GM12878 (cell line): ENCODE results near the gene SRC. TPM values are rescaled to one million over a fixed set of nuclear protein-coding genes. Genes with fewer than 3 reads are reported as not detected.
"Not testable (repeated sequence)": the region's sequence is repeated elsewhere in the genome, so short reads cannot be mapped to it uniquely, and the experiment has no call there.

ENCODE experiments used
- ATAC-seq: fragments of 200-7000 bp; cut with Tn5 transposase; 3 replicates; pipeline ENCODE4 v1.9.1; 2020; ENCODE audit warnings: mild to moderate bottlenecking, moderate library complexity
- BruUV-seq: library from RNA; stranded (reverse); fragments of 400-500 nt; replicated peaks from 2 replicates; lab custom pipeline; 2021; lab: Mats Ljungman, UMichigan
- CTCF ChIA-PET: fragments of 300-600 bp; sonication (Branson Sonifier 250); formaldehyde crosslinking; extraction: SDS; loops from one replicate; lab custom pipeline; 2021; ENCODE audit warnings: inconsistent platforms; lab: Yijun Ruan, JAX
- POLR2A ChIA-PET: fragments of 350-600 bp; formaldehyde crosslinking; extraction: SDS; loops from one replicate; lab custom pipeline; 2021; ENCODE audit warnings: inconsistent platforms; lab: Charles Lee
- RAD21 ChIA-PET: fragments of 300-600 bp; sonication (Branson Sonifier 250); formaldehyde crosslinking; loops from one replicate; lab custom pipeline; 2023; ENCODE audit warnings: antibody characterized with exemption; ENCODE audit not compliant: unreplicated experiment; lab: Charles Lee
- SMC1A ChIA-PET: fragments of 300-600 bp; sonication (Branson Sonifier 250); formaldehyde crosslinking; loops from one replicate; lab custom pipeline; 2023; ENCODE audit not compliant: unreplicated experiment, uncharacterized antibody; lab: Charles Lee
- DNase-seq: peaks from one replicate; pipeline ENCODE4 v3.0.0-alpha.2; 2011; ENCODE audit warnings: low read depth, low spot score
- FAIRE-seq: peaks from 3 replicates; lab custom pipeline; 2011; peaks lifted over from hg19 to GRCh38; lab: Jason Lieb, UNC
- H2AFZ ChIP-seq: 2 replicates; pipeline ENCODE4 v1.6.0; 2011; ENCODE audit warnings: low read depth, low read length, control low read depth; ENCODE audit not compliant: control insufficient read depth
- H3K27ac ChIP-seq: 2 replicates; pipeline ENCODE4 v1.5.1; 2011; ENCODE audit warnings: control low read depth; ENCODE audit not compliant: control insufficient read depth, insufficient read depth
- H3K27me3 ChIP-seq, 2 experiments: replicated peaks in 1 of 2; 2 replicates each; pipeline versions ENCODE4 v1.6.0 to v1.6.1; 2011; ENCODE audit warnings: low read length in 1 of 2; ENCODE audit not compliant: control insufficient read depth in 2 of 2, insufficient read depth in 2 of 2
- H3K36me3 ChIP-seq, 2 experiments: 2 replicates each; pipeline ENCODE4 v1.5.1; 2011; ENCODE audit warnings: low read length in 1 of 2; ENCODE audit not compliant: control insufficient read depth in 2 of 2, insufficient read depth in 2 of 2
- H3K4me1 ChIP-seq: 2 replicates; pipeline ENCODE4 v1.6.1; 2011; ENCODE audit warnings: mild to moderate bottlenecking, low read length, moderate library complexity, mixed read lengths; ENCODE audit not compliant: control insufficient read depth, insufficient read depth
- H3K4me2 ChIP-seq: 2 replicates; pipeline ENCODE4 v1.6.0; 2011; ENCODE audit warnings: control low read depth; ENCODE audit not compliant: control insufficient read depth, insufficient read depth
- H3K4me3 ChIP-seq: fragments of 200-600 bp; sonication (generic); 2 replicates; pipeline ENCODE4 v1.5.1; 2016
- H3K79me2 ChIP-seq: 2 replicates; pipeline ENCODE4 v1.6.0; 2011; ENCODE audit warnings: low read length; ENCODE audit not compliant: control insufficient read depth, insufficient read depth
- H3K9ac ChIP-seq: 2 replicates; pipeline ENCODE4 v1.8.0; 2011; ENCODE audit warnings: low read length, control low read depth, mixed read lengths; ENCODE audit not compliant: control insufficient read depth, insufficient read depth
- H3K9me3 ChIP-seq: replicated peaks from 3 replicates; pipeline ENCODE4 v1.5.1; 2011; ENCODE audit warnings: mild to moderate bottlenecking, low read length; ENCODE audit not compliant: control insufficient read depth, insufficient read depth
- H4K20me1 ChIP-seq: 2 replicates; pipeline ENCODE4 v1.6.0; 2011; ENCODE audit not compliant: control insufficient read depth, insufficient read depth
- DPF2 ChIP-seq: fragments of 450-650 bp; IDR thresholded peaks from 2 replicates; pipeline ENCODE4 v1.6.1; 2017; ENCODE audit warnings: mild to moderate bottlenecking
- JUNB ChIP-seq: IDR thresholded peaks from 2 replicates; pipeline ENCODE4 v1.6.1; 2016; ENCODE audit warnings: antibody characterized with exemption, mild to moderate bottlenecking
- MXI1 ChIP-seq: fragments of 150-350 bp; IDR thresholded peaks from 2 replicates; pipeline ENCODE4 v1.6.1; 2011; ENCODE audit warnings: low read depth, mild to moderate bottlenecking, inconsistent platforms, low read length, improper control_type of control experiment
- MYC ChIP-seq: IDR thresholded peaks from 2 replicates; pipeline ENCODE4 v1.6.1; 2011; ENCODE audit warnings: mild to moderate bottlenecking, low read length, moderate library complexity, inconsistent platforms; ENCODE audit not compliant: insufficient read depth, insufficient replicate concordance, insufficient read length, severe bottlenecking
- NBN ChIP-seq: fragments of 450-650 bp; IDR thresholded peaks from 2 replicates; pipeline ENCODE4 v1.6.1; 2016
- NFIC ChIP-seq: IDR thresholded peaks from 2 replicates; pipeline ENCODE4 v1.6.1; 2012; ENCODE audit warnings: low read depth, mild to moderate bottlenecking, inconsistent platforms, low read length, moderate library complexity
- NR2F1 ChIP-seq: fragments of 450-650 bp; conservative IDR thresholded peaks from 2 replicates; pipeline ENCODE4 v1.6.1; 2017; ENCODE audit warnings: mild to moderate bottlenecking
- PAX8 ChIP-seq: fragments of 450-650 bp; IDR thresholded peaks from 2 replicates; pipeline ENCODE4 v1.6.1; 2017; ENCODE audit warnings: mild to moderate bottlenecking, moderate library complexity
- PML ChIP-seq: IDR thresholded peaks from 2 replicates; pipeline ENCODE4 v1.6.1; 2012; ENCODE audit warnings: low read length, inconsistent platforms
- SRF ChIP-seq, 2 experiments: IDR thresholded peaks; 2 replicates each; pipeline ENCODE4 v1.6.1; 2011; ENCODE audit warnings: low read depth in 2 of 2, low read length in 2 of 2, mild to moderate bottlenecking in 1 of 2, moderate library complexity in 1 of 2
- STAT1 ChIP-seq: fragments of 450-650 bp; conservative IDR thresholded peaks from 2 replicates; pipeline ENCODE4 v1.6.1; 2014; ENCODE audit warnings: antibody characterized with exemption, mild to moderate bottlenecking
- WGBS: methylation state at CpG from one replicate; pipeline ENCODE4 v1.1.6; 2016; ENCODE audit warnings: low lambda C conversion rate; ENCODE audit not compliant: insufficient replicate concordance, insufficient coverage; ENCODE audit errors: missing lambda C conversion rate; 5-methylcytosine and 5-hydroxymethylcytosine counted together
- in situ Hi-C: fragments of 300-500 bp; cut with MboI; formaldehyde crosslinking; loops from 9 replicates; pipeline ENCODE4 v1.14.3; 2018; ENCODE audit warnings: mixed read lengths
- intact Hi-C: fragments of 100-400 bp; cut with micrococcal nuclease; formaldehyde crosslinking; loops from one replicate; pipeline ENCODE4 v1.14.2; 2022; ENCODE audit not compliant: unreplicated experiment
- polyA plus RNA-seq, 11 experiments: library from polyadenylated mRNA; depleted of rRNA in 4 of 11; unstranded in 6 of 11; stranded (reverse) in 5 of 11; fragments of >200 nt; fragmentation: Nextera tagmentation in 4 of 11; fragmentation: Illumina TruSeq in 1 of 11; extraction: Ambion mirVana in 4 of 11; extraction: Trizol in 1 of 11; gene quantifications; 1 replicate in 1 of 11; 2 replicates in 10 of 11; pipeline versions ENCODE4 v1.2.1 to v1.2.3, GENCODE V29; 2011 to 2016; ENCODE audit warnings: inconsistent platforms in 2 of 11, missing spikeins in 2 of 11, low read depth in 1 of 11
- total RNA-seq, 4 experiments: library from RNA; depleted of rRNA in 3 of 4; stranded (reverse); fragments of >200 nt in 3 of 4; fragmentation: Illumina TruSeq in 1 of 4; extraction: Trizol in 1 of 4; gene quantifications; 2 replicates each; pipeline versions ENCODE4 v1.2.1 to v1.2.3, GENCODE V29; 2013 to 2021
- TF ChIP-seq, protein P1 (sequence below): fragments of 450-650 bp; IDR thresholded peaks from 2 replicates; pipeline ENCODE4 v1.6.1; 2018; ENCODE audit warnings: borderline replicate concordance, mild to moderate bottlenecking; ENCODE audit not compliant: partially characterized antibody

SRC gene
- total and polyA plus RNA-seq, 10 of the 15 experiments (the other 5 are each of a cell fraction or from before 2014, with no cell fraction given) = 0.60 to 71.3 (median 27.2) TPM

DNA sequence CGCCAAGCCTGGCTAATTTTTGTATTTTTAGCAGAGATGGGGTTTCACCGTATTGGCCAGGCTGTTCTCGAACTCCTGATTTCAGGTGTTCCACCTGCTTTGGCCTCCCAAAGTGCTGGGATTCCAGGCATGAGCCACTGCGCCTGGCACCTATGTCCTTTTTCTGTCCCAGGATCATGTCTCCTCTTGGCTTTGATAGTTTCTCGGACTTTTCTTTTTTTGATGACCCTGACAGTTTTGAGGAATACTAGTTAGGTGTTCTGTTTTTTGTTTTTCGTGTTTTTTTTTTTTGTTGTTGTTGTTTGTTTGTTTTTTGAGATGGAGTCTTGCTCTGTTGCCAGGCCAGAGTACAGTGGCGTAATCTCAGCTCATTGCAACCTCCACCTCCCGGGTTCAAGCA lies 7.6 kb upstream of the SRC start:
- CTCF ChIA-PET = interaction anchor here (1.1 kb wide), 1 partner anchor 10 kb away, joined by 3 read pairs; no protein-coding TSS in a partner anchor
- DNase-seq, H3K4me2 ChIP-seq, H4K20me1 ChIP-seq, ATAC-seq, H3K4me3 ChIP-seq, H3K9ac ChIP-seq, H3K27me3 ChIP-seq, H3K9me3 ChIP-seq, in situ Hi-C loops, H3K79me2 ChIP-seq, H2AFZ ChIP-seq, BruUV-seq, FAIRE-seq, H3K36me3 ChIP-seq, H3K27ac ChIP-seq: not testable (repeated sequence)
- WGBS = 97% methylated on average over 8 of the region's 8 CpGs
- SMC1A ChIA-PET = interaction anchor here (0.7 to 2.5 kb wide), 2 partner anchors 11 to 19 kb away, joined by 3 to 8 read pairs; no protein-coding TSS in a partner anchor
- POLR2A ChIA-PET = interaction anchor here (0.6 kb wide), 1 partner anchor 1654 kb away, joined by 3 read pairs; no protein-coding TSS in a partner anchor
- RAD21 ChIA-PET = interaction anchor here (0.7 kb wide), 1 partner anchor 61 kb away, joined by 4 read pairs; no protein-coding TSS in a partner anchor
- peaks cover 47% of the 10 kb centered on the region for H3K4me1 ChIP-seq
- intact Hi-C loops = loop anchor here (5.0 kb wide), 1 partner anchor 44 kb away; no protein-coding TSS in a partner anchor

DNA sequence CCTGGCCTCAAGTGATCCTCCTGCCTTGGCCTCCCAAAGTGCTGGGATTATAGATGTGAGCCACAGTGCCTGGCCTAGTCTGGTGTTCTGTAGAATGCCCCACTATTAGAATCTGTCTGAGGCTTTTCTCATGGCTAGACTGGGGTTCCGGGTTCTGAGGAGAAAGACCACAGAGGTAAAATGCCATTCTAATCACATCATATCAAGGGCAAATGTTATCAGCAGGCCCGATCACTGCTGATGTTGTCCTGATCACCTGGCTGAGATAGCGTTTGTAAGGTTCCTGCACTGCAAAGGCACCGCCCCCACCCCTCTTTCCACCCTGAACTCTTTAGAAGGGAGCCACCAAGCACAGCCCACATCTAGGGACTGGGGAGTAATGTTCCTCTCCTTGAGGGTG lies 6.7 kb upstream of the SRC start:
- peaks cover 48% of the 10 kb centered on the region for H3K4me1 ChIP-seq
- no peaks in the 10 kb centered on the region; the same call in 1 of the 2 replicates for H3K79me2 ChIP-seq
- WGBS = 60% methylated on average over 4 of the region's 4 CpGs
- ChIA-PET SMC1A (no interaction called here), CTCF (no interaction called here), POLR2A (no interaction called here), RAD21 (interaction anchor here (0.7 kb wide), 1 partner anchor 62 kb away, joined by 4 read pairs; no protein-coding TSS in a partner anchor)
- TF ChIP-seq JUNB (no peak), STAT1 (no peak), NBN (no peak), PAX8 (no peak), MYC (no peak), SRF (IDR thresholded peaks at IDR 0.05; ENCODE audit: low read depth in 2 of 2, low read length in 2 of 2) (no peak), PML (no peak), DPF2 (no peak), MXI1 (no peak), NFIC (no peak), NR2F1 (no peak)
- TF ChIP-seq, protein P1, sequence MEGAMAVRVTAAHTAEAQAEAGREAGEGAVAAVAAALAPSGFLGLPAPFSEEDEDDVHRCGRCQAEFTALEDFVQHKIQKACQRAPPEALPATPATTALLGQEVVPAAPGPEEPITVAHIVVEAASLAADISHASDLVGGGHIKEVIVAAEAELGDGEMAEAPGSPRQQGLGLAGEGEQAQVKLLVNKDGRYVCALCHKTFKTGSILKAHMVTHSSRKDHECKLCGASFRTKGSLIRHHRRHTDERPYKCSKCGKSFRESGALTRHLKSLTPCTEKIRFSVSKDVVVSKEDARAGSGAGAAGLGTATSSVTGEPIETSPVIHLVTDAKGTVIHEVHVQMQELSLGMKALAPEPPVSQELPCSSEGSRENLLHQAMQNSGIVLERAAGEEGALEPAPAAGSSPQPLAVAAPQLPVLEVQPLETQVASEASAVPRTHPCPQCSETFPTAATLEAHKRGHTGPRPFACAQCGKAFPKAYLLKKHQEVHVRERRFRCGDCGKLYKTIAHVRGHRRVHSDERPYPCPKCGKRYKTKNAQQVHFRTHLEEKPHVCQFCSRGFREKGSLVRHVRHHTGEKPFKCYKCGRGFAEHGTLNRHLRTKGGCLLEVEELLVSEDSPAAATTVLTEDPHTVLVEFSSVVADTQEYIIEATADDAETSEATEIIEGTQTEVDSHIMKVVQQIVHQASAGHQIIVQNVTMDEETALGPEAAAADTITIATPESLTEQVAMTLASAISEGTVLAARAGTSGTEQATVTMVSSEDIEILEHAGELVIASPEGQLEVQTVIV = no peak
- H2AFZ ChIP-seq = no peak overlapping the region
- ATAC-seq = no peak
- H3K9me3 ChIP-seq = no peaks in the 10 kb centered on the region
- no peak overlapping the region for H3K9ac ChIP-seq
- no peak for FAIRE-seq
- H3K4me2 ChIP-seq = no peak overlapping the region
- BruUV-seq = no TSS peak
- no peak overlapping the region for H3K4me3 ChIP-seq
- no peaks in the 10 kb centered on the region for H4K20me1 ChIP-seq
- H3K27ac ChIP-seq = no peak overlapping the region
- H3K27me3 ChIP-seq = no peaks in the 10 kb centered on the region
- no peaks in the 10 kb centered on the region for H3K36me3 ChIP-seq
- no peak for DNase-seq
- in situ Hi-C loops = no loop called here
- intact Hi-C loops = loop anchor here (5.0 kb wide), 1 partner anchor 43 kb away; no protein-coding TSS in a partner anchor
